Ishikawa (cell line): Measurements from ENCODE around the gene MARF1.

Experiments used
- CEBPB ChIP-seq: IDR thresholded peaks from 2 replicates; pipeline ENCODE4 v1.6.1; 2012
- CREB1 ChIP-seq: IDR thresholded peaks from 2 replicates; pipeline ENCODE4 v1.6.1; 2012; ENCODE audit warnings: low read depth
- EGR1 ChIP-seq: IDR thresholded peaks from 2 replicates; pipeline ENCODE4 v1.6.1; 2012
- EP300 ChIP-seq: IDR thresholded peaks from 2 replicates; pipeline ENCODE4 v1.6.1; 2012; ENCODE audit warnings: borderline replicate concordance
- FOXM1 ChIP-seq: IDR thresholded peaks from 2 replicates; pipeline ENCODE4 v1.6.1; 2012; ENCODE audit warnings: low read depth, borderline replicate concordance
- MAX ChIP-seq: IDR thresholded peaks from 2 replicates; pipeline ENCODE4 v1.6.1; 2012
- NFIC ChIP-seq: IDR thresholded peaks from 2 replicates; pipeline ENCODE4 v1.6.1; 2012
- RAD21 ChIP-seq: IDR thresholded peaks from 2 replicates; pipeline ENCODE4 v1.6.1; 2012; ENCODE audit warnings: low read depth
- TAF1 ChIP-seq: IDR thresholded peaks from 2 replicates; pipeline ENCODE4 v1.6.1; 2012; ENCODE audit warnings: low read depth, mild to moderate bottlenecking
- TCF12 ChIP-seq: IDR thresholded peaks from 2 replicates; pipeline ENCODE4 v1.6.1; 2012; ENCODE audit warnings: low read depth
- TEAD4 ChIP-seq: IDR thresholded peaks from 2 replicates; pipeline ENCODE4 v1.6.1; 2012
- USF1 ChIP-seq: IDR thresholded peaks from 2 replicates; pipeline ENCODE4 v1.6.1; 2012
- YY1 ChIP-seq: IDR thresholded peaks from 2 replicates; pipeline ENCODE4 v1.6.1; 2012; ENCODE audit warnings: low read depth
- ZBTB7A ChIP-seq: IDR thresholded peaks from 2 replicates; pipeline ENCODE4 v1.6.1; 2012; ENCODE audit warnings: low read depth
- TF ChIP-seq, protein P1 (sequence below): IDR thresholded peaks from 2 replicates; pipeline ENCODE4 v1.6.1; 2012; ENCODE audit warnings: low read depth, mild to moderate bottlenecking

MARF1 gene

DNA sequence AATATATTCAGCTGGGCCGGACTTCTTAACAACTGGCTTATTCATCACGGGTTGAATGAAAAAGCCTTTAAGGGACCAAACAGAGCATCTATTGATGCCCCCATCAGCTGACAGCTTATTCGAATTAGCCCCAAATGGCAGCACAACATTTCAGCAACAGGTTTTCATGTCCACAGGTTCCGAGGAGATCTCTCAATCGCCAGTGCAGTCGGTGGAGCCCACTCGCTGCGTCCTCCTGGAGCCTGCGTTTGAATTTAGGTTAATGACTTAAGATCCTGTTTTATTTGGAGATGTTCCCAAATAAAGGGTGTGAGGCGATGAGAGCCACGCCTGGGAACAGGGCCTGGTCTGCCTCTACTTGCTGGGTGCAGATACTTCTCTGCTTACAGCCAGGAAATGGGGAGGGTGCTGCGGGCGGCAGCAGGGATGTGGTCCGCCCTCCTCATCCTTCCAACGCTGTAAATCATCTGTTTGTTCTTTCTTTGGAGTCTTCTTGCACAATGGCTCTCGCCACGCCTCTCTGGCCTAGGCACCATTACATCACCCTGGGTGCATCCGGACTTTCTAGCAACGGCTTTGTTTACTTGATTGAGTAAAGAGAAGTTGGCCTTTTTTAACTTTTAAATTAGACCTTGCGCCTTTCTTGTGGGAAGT is 29.7 kb upstream of the MARF1 start:
- TF ChIP-seq TAF1 (no peak), ZBTB7A (no peak), EP300 (peak; percentile 35; the same call in 1 of the 2 replicates), EGR1 (no peak), TEAD4 (no peak), USF1 (no peak), CEBPB (peak; percentile 97), TCF12 (no peak), RAD21 (no peak), NFIC (peak; percentile 53), YY1 (peak; percentile 52; the same call in 1 of the 2 replicates), MAX (peak; percentile 45; the same call in 1 of the 2 replicates), FOXM1 (0 out of 2 replicates have a peak, but pooled peaks have one; percentile 34), CREB1 (no peak)
- TF ChIP-seq, protein P1, sequence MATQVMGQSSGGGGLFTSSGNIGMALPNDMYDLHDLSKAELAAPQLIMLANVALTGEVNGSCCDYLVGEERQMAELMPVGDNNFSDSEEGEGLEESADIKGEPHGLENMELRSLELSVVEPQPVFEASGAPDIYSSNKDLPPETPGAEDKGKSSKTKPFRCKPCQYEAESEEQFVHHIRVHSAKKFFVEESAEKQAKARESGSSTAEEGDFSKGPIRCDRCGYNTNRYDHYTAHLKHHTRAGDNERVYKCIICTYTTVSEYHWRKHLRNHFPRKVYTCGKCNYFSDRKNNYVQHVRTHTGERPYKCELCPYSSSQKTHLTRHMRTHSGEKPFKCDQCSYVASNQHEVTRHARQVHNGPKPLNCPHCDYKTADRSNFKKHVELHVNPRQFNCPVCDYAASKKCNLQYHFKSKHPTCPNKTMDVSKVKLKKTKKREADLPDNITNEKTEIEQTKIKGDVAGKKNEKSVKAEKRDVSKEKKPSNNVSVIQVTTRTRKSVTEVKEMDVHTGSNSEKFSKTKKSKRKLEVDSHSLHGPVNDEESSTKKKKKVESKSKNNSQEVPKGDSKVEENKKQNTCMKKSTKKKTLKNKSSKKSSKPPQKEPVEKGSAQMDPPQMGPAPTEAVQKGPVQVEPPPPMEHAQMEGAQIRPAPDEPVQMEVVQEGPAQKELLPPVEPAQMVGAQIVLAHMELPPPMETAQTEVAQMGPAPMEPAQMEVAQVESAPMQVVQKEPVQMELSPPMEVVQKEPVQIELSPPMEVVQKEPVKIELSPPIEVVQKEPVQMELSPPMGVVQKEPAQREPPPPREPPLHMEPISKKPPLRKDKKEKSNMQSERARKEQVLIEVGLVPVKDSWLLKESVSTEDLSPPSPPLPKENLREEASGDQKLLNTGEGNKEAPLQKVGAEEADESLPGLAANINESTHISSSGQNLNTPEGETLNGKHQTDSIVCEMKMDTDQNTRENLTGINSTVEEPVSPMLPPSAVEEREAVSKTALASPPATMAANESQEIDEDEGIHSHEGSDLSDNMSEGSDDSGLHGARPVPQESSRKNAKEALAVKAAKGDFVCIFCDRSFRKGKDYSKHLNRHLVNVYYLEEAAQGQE = no peak

GRCh38 chr16:15672127-15672513 is 29.2 kb upstream of the MARF1 start:
- 0 out of 2 replicates have a peak, but pooled peaks have one; percentile 10 for TF ChIP-seq CEBPB

- no peak for TF ChIP-seq FOXM1
- no peak for TF ChIP-seq MAX
- TF ChIP-seq CREB1 = no peak
- TF ChIP-seq NFIC = no peak
- TF ChIP-seq TAF1 = no peak
- TF ChIP-seq, protein P1 = no peak
- no peak for TF ChIP-seq USF1
Measured at GRCh38 chr16:15671530-15672117, 28.7 kb upstream of the MARF1 start.

- TF ChIP-seq FOXM1 (no peak), TAF1 (no peak), ZBTB7A (no peak), TCF12 (no peak), EP300 (no peak)
Measured at GRCh38 chr16:15667091-15667742, 24.3 kb upstream of the MARF1 start.

GRCh38 chr16:15665107-15665506 is 22.2 kb upstream of the MARF1 start:
- TF ChIP-seq TEAD4 = no peak
- TF ChIP-seq NFIC = no peak
- TF ChIP-seq TAF1 = no peak
- no peak for TF ChIP-seq MAX
- no peak for TF ChIP-seq EP300
- TF ChIP-seq CREB1 = no peak
- no peak for TF ChIP-seq USF1
- no peak for TF ChIP-seq EGR1
- no peak for TF ChIP-seq FOXM1
- TF ChIP-seq TCF12 = no peak

- no peak for TF ChIP-seq RAD21
- no peak for TF ChIP-seq ZBTB7A
- TF ChIP-seq EP300 = no peak
- TF ChIP-seq NFIC = no peak
Measured at GRCh38 chr16:15660203-15660601, 17.2 kb upstream of the MARF1 start.
